GM18951 (cell line): ENCODE data around the gene ROMO1.
A peak's percentile ranks its signal among the peaks of the same experiment; 100 is the strongest.
"Not testable (repeated sequence)": the region's sequence is repeated elsewhere in the genome, so short reads cannot be mapped to it uniquely, and the experiment has no call there.

Source experiments
- POLR2A ChIP-seq: IDR thresholded peaks from 4 replicates; pipeline ENCODE4 v1.6.1; 2011; ENCODE audit warnings: mild to moderate bottlenecking; ENCODE audit not compliant: insufficient read length, insufficient read depth; ENCODE audit errors: extremely low read depth
- in situ Hi-C: fragments of 300-500 bp; cut with MboI; formaldehyde crosslinking; loops from one replicate; pipeline ENCODE4 v1.12.0; 2022; ENCODE audit warnings: low sequenced_read_pairs, mixed read lengths, inconsistent platforms; ENCODE audit not compliant: unreplicated experiment

ROMO1 gene

GRCh38 chr20:35735826-35736470 lies 36.7 kb downstream of the ROMO1 start:
- in situ Hi-C loops: no loop called here
- TF ChIP-seq POLR2A: no peak

GRCh38 chr20:35737865-35738333 lies 38.7 kb downstream of the ROMO1 start:
- no peak for TF ChIP-seq POLR2A
- in situ Hi-C loops: no loop called here

- in situ Hi-C loops: no loop called here
These were observed 39.4 kb downstream of the ROMO1 start for GRCh38 chr20:35738410-35739179.

GRCh38 chr20:35739294-35740163 lies 40.3 kb downstream of the ROMO1 start:
- in situ Hi-C loops: no loop called here
- no peak for TF ChIP-seq POLR2A

More at GRCh38 chr20:35738410-35739179, 39.4 kb downstream of the ROMO1 start:
- TF ChIP-seq POLR2A: no peak

- peak; percentile 81 for TF ChIP-seq POLR2A
- in situ Hi-C loops: no loop called here
These were observed 42.9 kb downstream of the ROMO1 start, which contains the start of gene RBM39 for GRCh38 chr20:35741892-35742740. Gene RBM39, minus strand, starts transcription at chr20:35742260. Its CDS starts 1,386 bp downstream, at chr20:35740874.

GRCh38 chr20:35742741-35743523 lies 43.7 kb downstream of the ROMO1 start:
- in situ Hi-C loops: no loop called here
- peak; percentile 24 for TF ChIP-seq POLR2A

- in situ Hi-C loops: no loop called here
- no peak for TF ChIP-seq POLR2A
These were observed 44.7 kb downstream of the ROMO1 start for GRCh38 chr20:35743693-35744491.

- in situ Hi-C loops: not testable (repeated sequence)
These were observed 45.3 kb downstream of the ROMO1 start for GRCh38 chr20:35744492-35744841.
